Colonic mucosa (tissue), 4 donors: ENCODE measurements around the gene ATIC. TPM values are rescaled to one million over a fixed set of nuclear protein-coding genes. Genes with fewer than 3 reads are reported as not detected.

Source experiments
- DNase-seq: peaks from one replicate; pipeline ENCODE4 v3.0.0-alpha.2; 2020
- H3K27ac ChIP-seq: fragments of 200-600 bp; one replicate; pipeline ENCODE4 v1.8.0; 2021
- H3K27me3 ChIP-seq: fragments of 200-600 bp; one replicate; pipeline ENCODE4 v1.8.0; 2021
- H3K36me3 ChIP-seq: fragments of 200-600 bp; one replicate; pipeline ENCODE4 v1.8.0; 2021
- H3K4me1 ChIP-seq: fragments of 200-600 bp; one replicate; pipeline ENCODE4 v1.8.0; 2021; ENCODE audit warnings: mild to moderate bottlenecking
- H3K4me3 ChIP-seq: fragments of 200-600 bp; one replicate; pipeline ENCODE4 v1.8.0; 2021
- H3K9ac ChIP-seq, 2 donors: one replicate each; pipeline ENCODE4 v1.7.0; 2013; ENCODE audit warnings: control low read depth in 2 of 2, low read depth in 2 of 2, low read length in 2 of 2
- H3K9me3 ChIP-seq: fragments of 200-600 bp; one replicate; pipeline ENCODE4 v1.8.0; 2021
- intact Hi-C: fragments of 100-400 bp; cut with DNase I; formaldehyde crosslinking; loops from one replicate; pipeline ENCODE4 v1.14.1; 2022
- total RNA-seq, 2 donors: library from RNA; stranded (reverse); fragmentation: NEBNext Ultra II Directional in 1 of 2; extraction: Animal tissue kit (Norgen Biotek cat#: 25700) in 1 of 2; gene quantifications; one replicate each; pipeline ENCODE4 v1.2.1, GENCODE V29; 2021
- TF ChIP-seq, protein P1 (sequence below): fragments of 200-600 bp; IDR thresholded peaks from one replicate; pipeline ENCODE4 v1.8.0; 2022; ENCODE audit warnings: antibody characterized with exemption, mild to moderate bottlenecking
- donor health status: healthy.
- donor health status: DM: no; HTN: no; CAD: no.
- donor health status: DM: no; HTN: no; CAD: no.

Gene ATIC
- 100 to 1,000 TPM in 1 of 2 donors, 10 to 100 TPM in 1; 68.8 to 148 TPM for total RNA-seq

DNA sequence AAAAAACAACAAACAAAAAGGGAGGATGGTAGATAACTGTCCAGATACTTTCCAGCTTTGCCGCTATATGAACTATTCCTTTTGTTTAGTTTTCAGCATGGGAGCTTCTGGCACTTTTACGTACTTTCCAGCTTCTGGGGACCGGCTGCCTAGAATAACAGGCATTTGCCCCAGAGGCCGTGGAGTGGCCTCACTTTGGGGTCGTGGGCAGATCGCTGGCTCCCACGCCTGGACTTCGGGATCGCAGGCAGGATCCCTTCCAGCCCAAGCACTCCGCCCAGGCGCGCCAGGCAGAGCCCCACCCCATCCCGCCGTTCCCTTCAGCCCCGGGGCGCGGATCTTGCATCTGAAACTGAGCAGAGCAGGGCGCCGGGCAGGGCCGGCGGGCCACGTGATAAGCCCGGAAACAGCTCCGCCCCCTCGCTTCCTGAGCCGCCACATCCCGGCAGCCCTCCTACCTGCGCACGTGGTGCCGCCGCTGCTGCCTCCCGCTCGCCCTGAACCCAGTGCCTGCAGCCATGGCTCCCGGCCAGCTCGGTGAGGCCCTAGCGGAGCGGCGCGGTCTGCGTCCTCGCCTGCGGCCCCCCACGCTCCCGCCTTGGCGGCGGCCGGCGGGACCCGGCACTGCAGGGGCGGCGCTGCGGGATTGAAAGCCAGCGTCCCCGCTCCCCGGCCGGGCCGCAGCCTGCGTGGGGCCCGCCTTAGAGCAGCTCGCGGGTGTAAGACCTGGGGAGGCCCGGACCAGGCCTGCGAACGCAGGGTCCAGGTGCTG is at the start of gene ATIC:
Gene ATIC (plus strand): TSS at position 435 of the 772 bp plus-strand sequence. CDS start 84 bp downstream, at position 519.
- intact Hi-C loops, result no loop called here
- H3K27me3 ChIP-seq, result no peaks in the 10 kb centered on the region
- H3K4me1 ChIP-seq, result no peaks in the 10 kb centered on the region
- H3K36me3 ChIP-seq, result no peaks in the 10 kb centered on the region
- H3K9ac ChIP-seq, result peak within 1 kb of the TSS; percentile 26 to 77
- TF ChIP-seq, protein P1, sequence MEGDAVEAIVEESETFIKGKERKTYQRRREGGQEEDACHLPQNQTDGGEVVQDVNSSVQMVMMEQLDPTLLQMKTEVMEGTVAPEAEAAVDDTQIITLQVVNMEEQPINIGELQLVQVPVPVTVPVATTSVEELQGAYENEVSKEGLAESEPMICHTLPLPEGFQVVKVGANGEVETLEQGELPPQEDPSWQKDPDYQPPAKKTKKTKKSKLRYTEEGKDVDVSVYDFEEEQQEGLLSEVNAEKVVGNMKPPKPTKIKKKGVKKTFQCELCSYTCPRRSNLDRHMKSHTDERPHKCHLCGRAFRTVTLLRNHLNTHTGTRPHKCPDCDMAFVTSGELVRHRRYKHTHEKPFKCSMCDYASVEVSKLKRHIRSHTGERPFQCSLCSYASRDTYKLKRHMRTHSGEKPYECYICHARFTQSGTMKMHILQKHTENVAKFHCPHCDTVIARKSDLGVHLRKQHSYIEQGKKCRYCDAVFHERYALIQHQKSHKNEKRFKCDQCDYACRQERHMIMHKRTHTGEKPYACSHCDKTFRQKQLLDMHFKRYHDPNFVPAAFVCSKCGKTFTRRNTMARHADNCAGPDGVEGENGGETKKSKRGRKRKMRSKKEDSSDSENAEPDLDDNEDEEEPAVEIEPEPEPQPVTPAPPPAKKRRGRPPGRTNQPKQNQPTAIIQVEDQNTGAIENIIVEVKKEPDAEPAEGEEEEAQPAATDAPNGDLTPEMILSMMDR, result no peak
- peak; percentile 96 for DNase-seq
- peak within 1 kb of the TSS; percentile 94 for H3K4me3 ChIP-seq
- peak within 1 kb of the TSS; percentile 76 for H3K27ac ChIP-seq
- no peaks in the 10 kb centered on the region for H3K9me3 ChIP-seq

DNA sequence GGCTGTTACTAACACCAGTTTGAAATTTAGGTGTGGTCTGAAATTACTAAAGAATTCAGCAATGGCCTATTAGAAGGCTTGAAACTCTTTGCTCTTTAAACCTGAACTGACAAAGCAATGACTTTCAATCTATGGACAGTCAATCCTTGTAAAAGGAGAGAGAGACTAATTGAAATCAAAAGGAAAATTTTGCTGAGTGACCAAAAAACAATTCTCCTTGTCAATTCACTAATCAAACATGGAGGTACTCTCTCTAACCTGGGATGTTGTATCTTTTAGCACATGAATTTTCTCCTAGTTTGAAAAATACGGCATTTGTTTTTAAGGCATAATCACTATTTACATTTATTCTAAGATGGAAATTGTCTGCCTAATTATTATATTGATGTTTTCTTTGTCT is 49.6 kb upstream of the ATIC start:
- intact Hi-C loops, result no loop called here
- no peak for DNase-seq
- H3K4me1 ChIP-seq, result no peaks in the 10 kb centered on the region
- no peaks in the 10 kb centered on the region for H3K27me3 ChIP-seq
- H3K36me3 ChIP-seq, result no peaks in the 10 kb centered on the region
- no peak overlapping the region for H3K9ac ChIP-seq
- H3K9me3 ChIP-seq, result no peaks in the 10 kb centered on the region
- no peak overlapping the region for H3K4me3 ChIP-seq
- TF ChIP-seq, protein P1, result no peak
- no peak overlapping the region for H3K27ac ChIP-seq

DNA sequence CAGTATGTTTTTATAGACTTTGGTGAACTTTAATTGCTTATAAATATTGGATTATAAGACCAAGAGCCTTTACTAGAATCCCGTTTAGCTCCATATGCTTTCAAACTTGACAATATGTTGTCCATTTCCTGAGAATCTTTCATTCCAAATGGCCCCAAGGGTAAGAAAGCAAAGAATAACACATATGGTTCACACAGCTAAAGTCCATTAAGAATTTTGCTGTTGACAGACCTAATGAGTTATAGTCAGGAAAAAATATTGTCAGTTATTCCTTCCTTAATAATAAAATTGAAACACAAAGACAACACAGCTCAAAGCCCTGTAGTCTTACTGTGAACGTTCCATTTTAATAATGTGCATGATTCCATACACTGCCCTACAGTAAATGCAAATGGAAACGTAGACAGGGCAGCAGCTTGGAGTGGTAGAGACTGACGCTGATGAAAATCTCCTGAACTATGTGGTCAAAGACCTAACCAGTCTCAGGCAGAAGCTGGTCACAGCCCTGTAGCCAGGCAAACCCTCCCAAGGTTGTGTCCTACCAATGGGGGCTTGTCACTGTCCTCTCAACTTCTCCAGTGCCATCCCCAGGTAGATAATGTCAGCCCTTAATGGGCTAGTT is 49.0 kb upstream of the ATIC start:
- Histone ChIP-seq H3K4me3 (no peak overlapping the region), H3K27me3 (no peaks in the 10 kb centered on the region), H3K9ac (no peak overlapping the region), H3K9me3 (no peaks in the 10 kb centered on the region), H3K36me3 (no peaks in the 10 kb centered on the region), H3K27ac (no peak overlapping the region), H3K4me1 (no peaks in the 10 kb centered on the region)
- TF ChIP-seq, protein P1, result no peak
- DNase-seq, result no peak
- intact Hi-C loops, result no loop called here

DNA sequence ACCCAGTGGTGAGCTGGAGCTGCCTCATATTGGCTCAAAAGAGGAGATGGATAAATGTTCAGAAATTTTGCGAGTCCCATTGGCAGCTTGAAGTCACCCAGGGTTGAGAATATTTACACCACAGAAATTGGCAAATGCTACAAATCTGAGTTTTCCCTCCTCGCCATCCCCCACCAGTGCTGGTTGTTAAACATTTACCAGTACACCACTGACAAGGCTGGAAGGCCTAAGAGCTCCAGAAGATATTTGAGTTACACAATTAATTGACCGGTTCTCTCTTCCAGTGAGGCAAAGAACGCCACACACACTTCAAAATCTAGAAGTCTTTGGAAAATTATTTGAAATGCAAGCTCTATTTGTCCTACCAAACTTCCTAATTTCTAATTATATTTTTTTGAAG is 47.5 kb upstream of the ATIC start:
- H3K4me1 ChIP-seq, result no peaks in the 10 kb centered on the region
- intact Hi-C loops, result no loop called here

DNA sequence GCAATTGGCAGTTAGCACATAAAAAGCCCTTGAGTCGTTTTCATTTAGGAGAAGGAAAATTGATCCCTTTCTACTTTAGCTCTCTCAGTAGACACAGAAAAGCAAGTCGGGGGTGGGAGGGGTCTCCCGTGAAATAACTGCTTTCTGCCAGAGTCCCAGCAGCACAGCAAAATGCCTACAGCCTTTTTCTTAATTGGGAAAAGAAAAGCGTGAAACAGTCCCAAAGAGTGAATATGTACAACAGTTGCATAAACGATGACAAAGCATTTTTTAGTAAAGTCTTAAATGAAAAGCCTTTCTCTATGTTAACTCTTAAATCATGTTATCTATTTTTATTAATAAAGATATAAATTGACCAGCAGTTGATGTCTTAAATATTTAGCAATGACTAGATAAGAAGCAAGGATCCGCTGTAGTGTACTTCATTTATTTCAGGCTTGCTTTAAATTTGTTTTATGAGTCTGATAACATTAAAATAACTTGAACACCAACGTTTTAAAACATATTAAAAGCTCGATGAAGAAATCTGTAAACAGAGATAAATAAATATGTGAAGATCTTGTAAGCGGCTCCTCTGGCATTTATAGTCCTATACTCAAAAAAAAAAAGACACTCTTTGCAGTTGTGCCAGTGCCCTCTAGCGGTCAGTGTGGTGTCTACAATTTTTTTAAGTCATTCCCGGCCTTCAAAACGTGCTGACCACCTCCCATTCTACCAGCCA is 42.3 kb upstream of the ATIC start:
- intact Hi-C loops, result no loop called here

More for the DNA sequence above, 47.5 kb upstream of the ATIC start:
- no peak for DNase-seq
- no peak overlapping the region for H3K9ac ChIP-seq
- no peaks in the 10 kb centered on the region for H3K36me3 ChIP-seq
- no peak overlapping the region for H3K4me3 ChIP-seq
- no peak overlapping the region for H3K27ac ChIP-seq
- H3K27me3 ChIP-seq, result no peaks in the 10 kb centered on the region
- TF ChIP-seq, protein P1, result no peak
- no peaks in the 10 kb centered on the region for H3K9me3 ChIP-seq

More for the DNA sequence above, 42.3 kb upstream of the ATIC start:
- DNase-seq, result peak; percentile 65
- Histone ChIP-seq H3K4me1 (no peaks in the 10 kb centered on the region), H3K27ac (no peak overlapping the region), H3K4me3 (no peak overlapping the region), H3K27me3 (no peaks in the 10 kb centered on the region), H3K9ac (no peak overlapping the region), H3K36me3 (no peaks in the 10 kb centered on the region), H3K9me3 (no peaks in the 10 kb centered on the region)
- TF ChIP-seq, protein P1, result peak; percentile 75
